COLO829 (cell line): Measurements from ENCODE around the gene ZNF385A.

Experiments used
- DNase-seq: peaks from one replicate; pipeline ENCODE4 v3.0.0; 2012; ENCODE audit warnings: low spot score

ZNF385A gene

GRCh38 chr12:54373649-54374561 is 10.6 kb downstream of the ZNF385A start:
- DNase-seq: no peak

GRCh38 chr12:54372113-54372806 is 12.3 kb downstream of the ZNF385A start:
- no peak for DNase-seq

GRCh38 chr12:54371328-54372112 is 13.0 kb downstream of the ZNF385A start:
- no peak for DNase-seq

- peak; percentile 82 for DNase-seq
Measured at GRCh38 chr12:54370171-54370730, 14.3 kb downstream of the ZNF385A start.

GRCh38 chr12:54369597-54370131 is 14.9 kb downstream of the ZNF385A start:
- DNase-seq: no peak

DNA sequence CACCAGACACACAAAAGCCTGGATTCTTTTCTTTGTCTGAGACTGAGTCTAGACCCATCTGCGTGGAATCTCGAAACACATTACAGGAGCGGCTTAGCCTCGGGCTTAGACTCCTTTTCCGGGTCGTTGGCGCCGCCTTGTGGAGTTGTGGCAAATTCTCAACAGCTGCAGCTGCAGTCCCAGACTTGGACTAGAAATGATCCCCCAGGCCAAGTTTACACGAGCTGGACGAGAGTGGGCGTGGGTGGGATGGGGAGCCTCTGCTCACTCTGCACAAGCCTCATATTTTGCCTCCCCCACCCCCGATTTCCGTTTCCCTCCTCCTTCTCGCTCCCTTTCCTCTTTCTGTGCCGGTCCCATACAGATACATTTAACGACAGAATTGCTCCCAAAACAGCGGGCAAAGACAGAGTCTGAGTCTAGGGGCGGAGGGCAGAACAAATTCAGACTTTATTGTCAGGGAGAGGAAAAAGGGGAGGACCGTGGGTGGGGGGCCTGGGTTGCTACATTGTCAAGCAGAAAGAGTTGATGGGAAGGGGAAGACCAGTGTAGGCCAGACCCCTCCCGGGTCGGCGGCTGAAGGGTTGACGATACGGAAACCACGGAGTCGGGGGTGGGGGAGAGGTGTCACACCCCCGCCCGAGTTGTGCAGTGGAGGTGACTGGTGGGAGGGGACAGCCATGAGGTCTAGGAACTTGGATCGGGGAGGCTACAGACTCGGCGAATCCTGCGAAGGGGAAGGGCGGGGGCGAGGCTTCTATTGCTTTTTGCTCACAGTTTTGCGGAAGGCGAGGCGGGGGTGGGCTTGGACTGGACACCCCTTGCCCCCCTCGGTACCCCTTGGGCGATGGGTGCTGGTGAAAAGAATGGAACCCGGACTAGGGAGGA is 15.6 kb downstream of the ZNF385A start:
- DNase-seq: peak; percentile 68

DNA sequence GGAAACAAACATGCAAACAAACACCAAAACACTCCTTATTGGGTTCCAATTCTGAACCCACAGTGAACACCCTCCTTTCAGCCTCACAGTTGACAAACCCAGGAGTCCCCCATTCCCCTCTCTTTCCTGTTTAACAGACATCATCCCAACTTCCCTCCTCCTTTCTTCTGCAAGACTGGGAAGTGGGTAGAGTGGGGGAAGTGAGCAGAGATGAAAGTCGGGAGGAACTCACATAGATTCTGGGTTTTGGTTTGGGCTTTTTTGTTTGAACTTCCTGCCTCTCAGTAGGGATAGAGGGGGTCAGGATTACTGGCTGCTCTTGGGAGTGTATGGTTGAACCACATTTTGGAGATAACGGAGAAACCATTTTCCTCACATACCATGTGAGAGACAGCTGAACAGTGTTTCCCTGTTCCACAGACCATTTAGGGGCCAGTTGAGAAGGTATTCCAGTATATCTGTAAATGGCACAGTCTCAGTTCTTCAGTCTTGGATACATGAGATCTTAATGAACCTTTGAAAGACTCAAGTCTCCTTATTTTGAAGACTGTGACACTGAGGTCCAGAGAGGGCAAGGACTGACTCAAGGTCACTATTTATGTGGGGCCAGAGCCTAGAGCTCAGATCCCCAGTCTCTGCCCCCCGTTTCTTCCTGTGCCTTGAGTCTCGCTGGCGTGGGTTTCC is 16.4 kb downstream of the ZNF385A start:
- DNase-seq: no peak

DNA sequence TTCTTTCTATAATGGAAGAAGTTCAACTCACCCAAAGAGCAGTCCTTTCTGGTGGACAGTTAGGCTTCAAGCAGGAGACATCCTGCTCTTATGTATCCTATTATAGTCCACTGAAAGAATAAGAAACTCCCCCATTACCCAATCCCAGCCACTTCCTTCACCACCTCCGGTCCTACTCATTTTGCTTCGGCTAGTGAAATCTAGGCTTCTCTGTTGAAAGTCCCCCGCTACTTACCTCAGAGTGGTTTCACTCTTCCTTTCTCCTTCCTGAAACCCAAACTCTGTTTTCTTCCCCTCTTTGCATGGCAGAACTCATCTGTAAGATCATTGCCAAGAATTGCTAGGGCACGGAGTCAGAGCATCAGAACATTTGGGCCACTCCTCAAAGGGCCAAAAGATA is 20.1 kb downstream of the ZNF385A start, which contains the start of gene GPR84:
GPR84 (minus strand) TSS at position 74 of the 400 bp plus-strand sequence. CDS start 635 bp downstream, outside the sequence.
- DNase-seq: no peak

DNA sequence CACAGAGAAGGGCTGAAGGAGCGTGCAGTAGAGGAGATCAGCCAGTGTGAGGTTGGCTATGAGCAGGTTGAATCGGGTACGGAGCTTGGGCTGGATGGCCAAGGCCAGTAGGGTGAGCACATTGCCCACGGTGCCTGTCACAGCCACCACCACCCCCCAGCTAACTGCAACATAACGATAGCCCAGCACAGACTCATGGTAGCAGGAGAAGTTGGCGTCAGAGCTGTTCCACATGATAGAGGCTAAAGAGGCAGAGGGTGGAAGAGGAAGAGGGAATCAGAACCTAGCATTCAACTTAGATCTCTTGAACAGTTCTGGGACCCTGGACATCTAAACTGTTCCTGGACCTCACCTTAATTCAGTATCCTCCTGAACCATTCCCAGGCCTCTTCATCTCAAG is 20.9 kb downstream of the ZNF385A start:
- no peak for DNase-seq

- DNase-seq: no peak
Measured at GRCh38 chr12:54363047-54363446, 21.5 kb downstream of the ZNF385A start.

DNA sequence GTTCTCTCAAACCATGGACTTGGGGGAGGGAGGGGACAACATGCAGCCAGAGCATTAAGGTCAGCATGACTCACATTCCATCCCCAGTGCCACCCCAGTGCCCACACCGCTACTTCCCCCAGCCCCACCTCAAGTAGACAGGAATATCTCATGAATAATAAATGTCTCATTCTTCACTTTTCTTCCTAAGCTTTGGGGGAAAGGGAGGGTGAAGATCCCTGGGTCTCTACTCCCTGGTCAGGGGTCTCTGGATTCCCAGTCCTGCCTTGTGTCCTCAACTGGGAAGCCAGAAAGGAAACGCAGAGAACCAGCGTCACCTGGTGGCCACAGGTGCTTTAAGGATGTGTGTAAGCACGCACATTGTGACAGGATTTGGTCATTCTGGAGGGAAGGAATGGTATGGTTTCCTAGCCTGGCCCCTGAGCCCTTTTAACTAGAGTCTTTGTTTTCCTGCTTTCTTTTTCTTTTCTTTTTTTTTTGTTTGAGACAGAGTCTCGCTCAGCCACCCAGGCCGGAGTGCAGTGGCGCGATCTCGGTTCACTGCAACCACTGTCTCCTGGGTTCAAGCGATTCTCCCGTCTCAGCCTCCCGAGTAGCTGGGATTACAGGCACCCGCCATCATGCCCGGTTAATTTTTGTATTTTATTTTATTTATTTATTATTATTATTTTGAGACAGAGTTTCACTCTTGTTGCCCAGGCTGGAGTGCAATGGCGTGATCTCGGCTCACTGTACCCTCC is 23.6 kb downstream of the ZNF385A start:
- DNase-seq: peak; percentile 63

DNA sequence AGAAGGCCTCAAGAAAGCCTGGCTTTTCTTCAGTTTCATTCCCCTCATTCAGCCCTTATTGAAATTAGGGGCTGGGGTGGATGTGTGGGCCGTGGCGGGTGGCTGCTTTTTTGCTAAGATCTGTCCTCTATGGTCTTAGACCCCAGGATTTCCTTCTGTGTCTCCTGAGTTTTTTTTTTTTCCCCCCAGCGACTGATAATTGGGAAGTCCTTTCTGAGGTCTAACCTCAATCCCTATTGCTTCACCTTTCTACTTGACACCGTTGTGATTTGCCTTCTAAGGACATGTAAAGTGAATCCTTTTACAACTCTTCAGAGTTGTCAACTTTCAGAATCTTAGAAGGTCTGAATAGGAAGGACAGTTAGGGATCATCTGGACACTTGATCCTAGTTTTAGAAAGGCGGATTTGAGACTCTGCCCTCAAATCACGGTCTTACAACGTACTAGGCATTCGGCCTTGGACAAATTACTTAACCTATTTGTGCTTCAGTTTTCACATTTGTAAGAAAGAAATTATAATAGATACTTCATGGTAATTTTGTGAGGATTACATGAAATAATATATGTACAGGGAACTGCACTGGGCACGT is 24.7 kb downstream of the ZNF385A start:
- DNase-seq: no peak

DNA sequence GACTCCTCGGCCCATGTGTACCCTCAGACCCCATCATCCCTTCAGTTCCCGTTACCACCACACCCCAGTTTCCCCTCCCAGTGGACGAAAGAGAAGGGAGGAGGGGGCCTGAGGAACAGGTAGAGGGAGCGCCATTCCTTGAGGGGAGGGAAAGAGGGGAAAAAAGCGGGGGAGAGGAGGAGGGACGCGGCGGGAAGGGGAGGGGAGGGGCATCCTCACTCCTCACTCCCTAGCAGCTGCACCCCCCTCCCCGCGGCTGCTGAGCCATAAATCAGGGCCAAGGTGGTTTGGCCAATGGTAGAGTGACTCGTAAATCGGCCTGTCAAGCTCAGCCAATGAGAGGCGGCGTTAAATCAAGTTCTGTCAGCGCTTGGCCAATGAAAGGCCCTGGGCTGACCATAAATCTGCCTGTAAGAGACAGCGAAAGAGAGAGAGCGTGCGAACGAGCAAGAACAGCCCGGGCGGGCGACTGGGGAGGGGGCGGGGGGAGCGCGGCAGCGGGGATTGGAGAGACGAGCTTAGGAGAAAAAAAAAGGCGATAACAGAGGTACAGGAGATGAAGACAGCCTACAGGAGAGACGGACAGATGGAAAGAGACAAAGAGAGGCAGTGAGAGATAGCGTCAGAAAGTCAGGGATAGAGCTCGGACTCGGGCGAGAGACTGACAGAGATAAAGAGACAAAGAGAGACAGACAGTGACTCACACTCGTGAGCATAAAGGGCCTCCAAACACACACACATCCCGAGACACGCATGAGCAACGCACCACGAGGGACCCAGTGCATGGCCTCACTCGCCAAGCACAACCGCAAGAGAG is 25.4 kb downstream of the ZNF385A start:
- peak; percentile 95 for DNase-seq

DNA sequence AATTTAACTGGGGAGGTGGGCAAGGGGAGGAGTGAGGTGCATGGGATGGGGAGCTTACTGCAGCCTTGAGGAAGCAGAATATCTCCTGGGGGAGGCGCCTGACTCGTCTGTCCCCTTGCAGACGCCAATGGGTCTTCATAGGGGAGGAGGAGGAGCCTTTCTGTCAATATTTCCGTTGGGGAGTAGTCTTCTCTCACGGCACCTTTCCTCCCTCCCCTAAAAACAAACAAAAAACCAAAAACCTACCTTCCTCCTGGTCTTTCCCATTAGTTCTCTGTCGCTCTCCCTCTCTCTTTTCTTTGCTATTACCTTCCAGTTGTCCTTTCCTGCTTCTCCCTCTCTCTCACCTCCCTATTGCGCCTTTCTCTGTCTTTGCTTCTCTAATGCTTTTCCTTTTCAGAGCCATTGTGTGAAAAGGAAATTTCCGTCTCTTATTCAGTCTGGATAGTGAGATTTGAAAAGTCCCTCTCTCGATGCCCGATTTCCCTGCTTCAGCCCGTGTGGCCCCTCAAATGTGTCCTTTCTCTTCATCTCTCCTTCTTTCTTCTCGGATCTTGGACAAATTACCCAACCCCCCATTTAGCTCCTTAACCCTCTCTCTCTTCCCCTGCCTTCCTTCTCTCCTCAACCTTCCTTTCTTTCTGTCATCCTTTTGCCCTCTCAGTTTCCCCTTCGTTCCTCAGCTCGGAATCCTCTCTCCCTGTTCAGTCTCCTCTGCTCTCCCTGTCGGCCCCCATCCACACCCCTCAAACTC is 26.2 kb downstream of the ZNF385A start:
- DNase-seq: no peak

GRCh38 chr12:54357506-54358190 is 26.9 kb downstream of the ZNF385A start:
- DNase-seq: no peak

DNA sequence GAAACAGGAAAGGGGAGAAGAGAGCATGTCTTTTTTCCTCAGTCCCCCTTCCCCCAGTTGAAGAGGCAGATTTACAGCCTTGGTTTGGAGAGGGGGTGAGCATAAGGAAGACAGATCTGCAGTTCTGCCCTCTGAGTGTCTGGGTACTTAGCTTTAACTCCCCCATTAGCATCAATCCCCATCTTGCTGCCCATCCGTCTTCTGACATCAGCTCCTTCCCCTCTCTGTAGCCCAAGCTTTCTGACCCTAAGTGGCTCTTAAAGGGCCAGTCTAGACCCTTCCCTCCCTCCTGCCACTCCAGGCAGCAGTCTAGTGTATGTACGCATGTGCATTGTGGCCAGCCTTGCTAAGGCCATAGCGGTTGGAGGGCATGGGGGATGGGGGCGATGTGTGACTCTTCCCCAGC is 27.6 kb downstream of the ZNF385A start:
- no peak for DNase-seq

- DNase-seq: no peak
Measured at GRCh38 chr12:54356228-54356627, 28.3 kb downstream of the ZNF385A start.
